ENCODE data around the gene MIOX.

The MIOX gene

DNA sequence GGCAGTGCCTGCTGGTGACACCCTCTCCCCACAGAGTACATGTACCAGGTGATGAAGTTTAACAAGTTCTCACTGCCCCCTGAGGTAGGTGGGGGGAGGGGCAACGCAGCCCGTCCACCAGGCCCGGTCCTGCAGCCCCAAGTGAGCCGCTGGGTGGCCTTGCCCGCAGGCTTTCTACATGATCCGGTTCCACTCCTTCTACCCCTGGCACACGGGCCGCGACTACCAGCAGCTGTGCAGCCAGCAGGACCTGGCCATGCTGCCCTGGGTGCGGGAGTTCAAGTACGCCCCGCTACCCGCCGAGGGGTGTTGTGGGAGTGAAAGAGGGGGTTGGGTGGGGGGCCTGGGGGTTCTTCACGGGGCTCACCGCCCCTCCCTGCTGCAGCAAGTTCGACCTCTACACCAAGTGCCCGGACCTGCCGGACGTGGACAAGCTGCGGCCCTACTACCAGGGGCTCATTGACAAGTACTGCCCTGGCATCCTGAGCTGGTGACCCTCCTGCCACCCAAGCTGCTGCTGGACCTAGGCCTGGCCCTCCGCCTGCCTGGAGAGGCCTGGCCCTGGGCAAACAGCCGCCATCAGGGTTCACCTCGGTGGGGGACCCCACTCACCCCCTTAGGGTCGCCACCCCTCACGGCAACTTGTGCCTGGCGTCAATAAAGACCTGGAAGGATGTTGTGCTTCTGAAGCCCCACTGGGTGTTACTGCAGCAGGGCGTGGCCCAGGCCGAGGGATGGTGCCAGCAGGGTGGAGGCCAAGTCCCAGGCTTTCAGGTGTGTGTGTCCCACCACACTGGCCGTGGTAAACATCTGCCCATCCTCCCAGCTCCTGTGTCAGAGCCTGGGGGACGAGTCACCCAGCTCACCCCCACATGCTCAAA is 2.9 kb downstream of the MIOX start:
- DNase-seq (ENCODE audit: low spot score) = no peak

DNA sequence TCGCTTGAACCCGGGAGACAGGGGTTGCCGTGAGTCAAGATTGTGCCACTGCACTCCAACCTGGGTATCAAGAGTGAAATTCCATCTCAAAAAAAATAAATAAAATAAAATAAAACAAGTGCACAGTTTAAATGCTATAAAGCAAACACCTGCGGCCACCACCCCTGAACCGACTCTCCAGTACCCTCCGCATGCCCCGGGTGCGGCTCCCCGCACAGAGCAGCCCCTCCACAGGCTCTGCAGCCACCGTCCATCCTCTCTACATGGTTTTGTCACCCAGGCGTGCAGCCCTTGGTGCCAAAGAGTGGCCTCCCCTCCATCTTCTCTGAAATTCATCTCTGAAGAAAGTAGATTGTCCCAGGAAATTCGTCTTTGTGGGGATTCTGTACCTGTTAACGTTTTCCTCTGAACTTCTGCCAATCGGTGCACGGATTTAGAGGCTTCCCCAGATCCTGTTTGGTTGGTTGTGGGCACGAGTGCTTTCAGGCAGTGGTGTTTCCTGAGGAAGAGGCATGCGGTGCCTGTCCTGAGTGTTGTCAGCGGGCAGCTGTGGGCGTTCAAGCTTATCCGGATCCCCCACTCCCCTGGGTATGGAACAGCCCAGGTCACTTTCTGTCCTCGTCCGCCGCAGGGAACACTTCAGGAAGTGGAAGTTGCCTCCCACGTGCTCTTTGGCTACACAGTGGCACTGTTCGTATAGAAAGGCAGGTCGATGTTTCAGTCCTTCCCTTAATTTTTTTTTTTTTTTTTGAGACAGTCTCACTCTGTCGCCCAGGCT is 4.1 kb downstream of the MIOX start:
- no peak for DNase-seq (ENCODE audit: low spot score)

DNA sequence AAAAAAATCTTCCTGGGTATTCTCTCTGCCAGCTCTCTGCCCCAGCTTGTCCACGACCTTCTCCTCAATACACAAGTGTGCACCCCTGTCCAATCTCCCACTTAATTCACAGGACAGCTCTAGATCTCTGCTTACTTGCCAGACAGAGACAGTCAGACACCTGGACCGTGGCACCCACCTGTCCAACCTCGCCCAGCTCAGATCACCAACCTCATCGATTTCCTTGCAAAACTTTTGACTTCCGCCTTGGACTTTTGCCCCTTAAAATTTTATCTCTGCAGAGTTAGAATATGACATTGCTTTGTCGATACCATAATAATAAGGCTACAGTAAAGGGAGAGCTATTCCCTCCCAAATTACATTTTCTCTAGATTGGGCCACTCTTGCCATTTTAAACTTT is 10.4 kb downstream of the MIOX start:
- no peak for DNase-seq (ENCODE audit: low spot score)

DNA sequence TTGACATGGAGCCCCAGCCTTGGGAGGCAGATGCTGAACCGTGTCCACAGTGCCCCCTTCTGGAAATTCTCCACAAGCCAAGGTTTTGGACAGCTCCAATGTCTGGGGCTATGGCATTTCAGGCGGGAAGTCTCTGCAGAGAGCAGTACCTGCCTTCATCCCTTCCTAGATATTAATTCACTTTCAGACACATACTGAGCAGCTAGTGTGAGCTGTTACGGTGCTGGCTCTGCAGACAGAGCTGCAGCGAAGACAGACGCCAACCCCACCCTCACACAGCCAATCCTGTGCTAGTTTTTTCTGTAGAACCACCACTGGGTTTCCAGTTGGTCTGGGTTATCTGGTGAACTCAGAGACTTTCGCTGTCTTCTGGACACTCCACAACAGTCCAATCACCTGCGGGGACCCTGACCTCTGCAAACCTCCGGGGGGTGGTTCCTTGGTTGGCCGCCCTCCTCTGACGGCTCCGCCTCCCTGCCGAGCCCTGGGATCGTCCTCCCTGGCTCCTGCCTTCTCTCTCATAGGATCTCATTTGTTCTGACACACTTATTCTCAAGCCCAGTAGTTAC is 11.7 kb downstream of the MIOX start:
- peak; percentile 81 for DNase-seq (ENCODE audit: low spot score)

DNA sequence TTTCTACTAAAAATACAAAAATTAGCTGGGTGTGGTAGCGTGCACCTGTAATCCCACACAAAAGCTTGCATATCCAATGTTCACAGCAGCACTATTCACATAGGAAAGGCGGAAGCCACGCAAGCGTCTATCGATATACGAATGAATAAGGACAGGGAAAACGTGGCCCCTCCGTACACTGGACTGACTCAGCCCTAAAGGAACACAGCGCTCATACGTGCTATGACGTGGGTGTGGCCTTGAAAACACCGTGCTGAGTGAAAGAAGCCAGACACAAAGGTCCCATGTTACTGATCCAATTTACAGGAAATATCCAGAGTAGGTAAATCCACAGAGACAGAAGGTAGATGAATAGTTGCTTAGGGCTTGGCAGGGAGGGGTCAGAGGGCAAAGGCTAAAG is 13.8 kb downstream of the MIOX start:
- no peak for DNase-seq (ENCODE audit: low spot score)

DNA sequence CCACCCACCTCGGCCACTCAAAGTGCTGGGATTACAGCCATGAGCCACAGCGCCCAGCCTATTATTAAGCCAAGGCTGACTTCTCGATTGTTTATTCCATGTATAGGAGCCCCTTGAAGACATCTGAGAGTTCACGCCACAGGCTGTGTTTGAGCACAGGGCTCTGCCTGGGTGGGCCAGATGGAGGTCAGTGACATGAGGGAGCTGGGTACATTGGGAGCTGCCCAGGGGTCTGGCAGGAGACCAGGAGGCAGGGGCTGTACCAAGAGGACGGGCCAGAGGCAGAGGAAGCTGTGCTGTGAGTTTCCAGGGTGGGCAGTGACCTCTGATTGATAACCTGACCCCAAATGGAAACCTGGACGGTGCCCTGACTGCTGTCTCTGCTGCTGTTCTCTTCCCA is 15.4 kb downstream of the MIOX start:
- no peak for DNase-seq (ENCODE audit: low spot score)

DNA sequence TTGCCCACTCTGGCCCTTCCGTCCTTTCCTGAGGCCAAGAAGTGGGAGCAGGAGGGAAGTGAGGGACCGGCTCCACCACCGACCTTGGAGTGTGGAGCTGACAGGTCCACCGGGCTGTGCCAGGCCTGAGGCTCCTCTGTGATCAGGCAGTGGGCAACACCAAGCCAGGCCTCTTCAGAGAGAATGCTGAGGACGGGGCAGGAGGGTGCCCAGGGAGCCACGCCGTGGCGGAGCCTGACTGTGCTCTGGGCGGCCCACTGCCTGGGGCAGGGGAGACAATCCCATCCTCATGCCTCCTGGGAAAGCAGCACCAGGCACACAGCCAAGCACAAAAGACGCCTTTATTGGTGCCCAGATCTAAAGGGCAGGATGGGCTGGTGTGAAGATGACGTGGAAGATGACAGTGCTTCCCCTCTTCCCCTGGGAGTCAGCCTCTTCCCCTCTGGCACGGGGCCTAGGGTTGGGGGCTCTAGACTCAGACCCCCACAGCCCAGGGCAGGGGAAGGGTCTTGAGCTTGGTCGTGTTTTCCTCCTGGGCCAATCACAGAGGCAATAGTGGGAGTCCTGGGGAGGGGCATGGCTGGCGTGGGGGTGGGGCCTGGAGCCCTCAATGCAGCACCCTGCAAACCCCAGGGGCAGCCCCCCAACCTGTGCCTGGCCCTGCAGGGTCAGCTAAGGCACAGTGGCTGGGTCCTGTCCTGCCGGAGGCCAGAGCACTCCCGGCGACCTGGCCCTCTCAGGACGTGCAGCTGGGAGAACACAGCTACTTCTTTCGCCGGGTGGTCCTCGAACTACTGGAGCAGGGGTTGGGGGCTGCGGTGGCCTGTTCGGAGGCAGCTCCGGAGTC is 16.2 kb downstream of the MIOX start:
- DNase-seq (ENCODE audit: low spot score) = no peak

DNA sequence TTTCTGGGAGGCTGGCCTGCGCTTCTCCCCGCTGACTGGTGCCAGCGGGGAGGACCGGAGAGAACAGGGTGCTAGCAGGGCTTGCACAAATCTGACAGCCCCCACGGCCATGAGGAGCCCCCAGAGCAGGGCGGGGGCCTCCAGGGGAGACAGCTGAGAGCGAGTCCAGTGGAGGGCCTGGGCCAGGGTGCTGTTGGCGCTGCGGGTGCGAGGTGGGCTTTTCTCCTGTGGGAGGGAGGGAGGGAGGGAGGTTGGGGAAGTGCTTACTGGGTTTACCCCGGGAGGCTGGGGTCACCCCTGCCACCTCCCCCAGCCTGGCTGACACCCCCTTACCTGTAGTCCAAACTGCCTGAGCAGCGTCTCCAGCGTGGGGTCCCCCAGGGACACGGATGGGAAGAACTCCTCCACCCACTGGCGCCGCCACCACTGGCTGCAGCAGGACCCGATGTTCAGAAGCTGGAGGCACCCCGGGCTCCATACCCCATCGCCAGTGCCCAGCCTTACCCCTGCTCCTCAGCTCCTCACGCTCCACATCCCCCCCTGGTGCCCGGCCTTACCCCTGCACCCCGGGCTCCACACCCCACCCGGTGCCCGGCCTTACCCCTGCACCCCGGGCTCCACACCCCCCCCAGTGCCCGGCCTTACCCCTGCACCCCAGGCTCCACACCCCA is 17.0 kb downstream of the MIOX start:
- DNase-seq (ENCODE audit: low spot score) = no peak

DNA sequence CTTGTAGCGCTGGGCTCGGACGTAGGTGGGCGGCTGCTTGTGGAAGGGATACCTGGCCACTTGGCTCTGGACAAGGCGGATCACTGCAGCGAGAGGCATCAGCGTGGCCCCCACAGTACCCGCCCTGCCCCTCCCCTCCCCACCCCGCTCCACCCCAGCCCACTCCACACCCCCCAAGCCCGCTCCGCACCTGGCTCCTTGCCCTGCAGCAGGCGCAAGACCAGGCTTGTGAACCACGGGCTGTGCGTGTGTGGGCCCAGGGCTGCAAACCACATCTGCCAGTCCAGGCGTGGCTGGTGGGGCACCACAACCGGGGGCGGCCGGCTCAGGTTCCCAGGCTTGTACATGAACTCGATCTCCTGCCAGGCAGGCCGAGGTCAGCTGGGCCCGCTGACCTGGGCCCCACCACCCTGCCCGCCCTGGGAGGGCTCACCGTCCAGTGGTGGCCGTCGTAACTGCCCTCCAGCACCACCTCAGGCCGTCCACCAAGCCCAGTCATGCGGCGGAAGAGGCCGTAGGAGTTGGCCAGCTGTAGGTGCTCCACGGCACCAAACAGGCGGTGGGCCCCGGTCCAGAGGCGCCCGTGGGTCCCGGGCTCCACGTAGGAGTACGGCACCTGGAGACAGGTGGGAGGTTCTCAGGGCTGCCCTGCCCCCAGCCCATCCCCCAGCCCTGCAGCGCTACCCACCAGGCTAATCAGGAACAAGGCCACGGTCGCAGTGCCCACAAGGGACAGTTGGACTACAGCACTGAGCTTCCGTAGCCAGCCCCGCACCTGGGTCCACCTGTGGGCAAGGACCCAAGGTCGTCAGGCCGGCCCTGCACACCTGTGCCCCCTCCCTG is 17.9 kb downstream of the MIOX start:
- no peak for DNase-seq (ENCODE audit: low spot score)

DNA sequence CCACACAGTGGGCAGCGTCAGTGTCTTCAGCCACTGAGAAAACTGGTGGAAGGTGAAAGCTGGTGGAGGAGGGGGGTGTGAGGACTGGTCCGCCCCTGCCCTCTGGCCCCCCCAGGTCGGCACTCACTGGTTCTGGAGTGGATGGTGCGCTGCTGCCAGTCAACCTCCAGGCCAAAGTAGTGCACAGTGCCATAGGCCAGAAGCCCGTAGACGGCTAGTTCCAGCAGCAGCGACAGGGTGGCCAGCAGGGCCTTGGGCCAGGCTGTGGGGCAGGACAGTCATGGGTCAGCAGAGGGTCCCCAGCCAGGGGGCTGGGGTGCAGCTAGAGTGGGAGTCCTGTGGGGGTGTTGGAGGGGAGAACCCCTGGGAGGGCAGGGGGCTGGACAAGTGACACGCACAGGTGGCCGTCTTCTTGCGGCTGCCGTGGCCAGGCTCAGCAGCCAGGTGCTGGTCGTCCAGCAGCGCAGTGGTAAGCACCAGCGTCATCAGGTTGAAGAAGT is 18.7 kb downstream of the MIOX start:
- DNase-seq (ENCODE audit: low spot score) = no peak

DNA sequence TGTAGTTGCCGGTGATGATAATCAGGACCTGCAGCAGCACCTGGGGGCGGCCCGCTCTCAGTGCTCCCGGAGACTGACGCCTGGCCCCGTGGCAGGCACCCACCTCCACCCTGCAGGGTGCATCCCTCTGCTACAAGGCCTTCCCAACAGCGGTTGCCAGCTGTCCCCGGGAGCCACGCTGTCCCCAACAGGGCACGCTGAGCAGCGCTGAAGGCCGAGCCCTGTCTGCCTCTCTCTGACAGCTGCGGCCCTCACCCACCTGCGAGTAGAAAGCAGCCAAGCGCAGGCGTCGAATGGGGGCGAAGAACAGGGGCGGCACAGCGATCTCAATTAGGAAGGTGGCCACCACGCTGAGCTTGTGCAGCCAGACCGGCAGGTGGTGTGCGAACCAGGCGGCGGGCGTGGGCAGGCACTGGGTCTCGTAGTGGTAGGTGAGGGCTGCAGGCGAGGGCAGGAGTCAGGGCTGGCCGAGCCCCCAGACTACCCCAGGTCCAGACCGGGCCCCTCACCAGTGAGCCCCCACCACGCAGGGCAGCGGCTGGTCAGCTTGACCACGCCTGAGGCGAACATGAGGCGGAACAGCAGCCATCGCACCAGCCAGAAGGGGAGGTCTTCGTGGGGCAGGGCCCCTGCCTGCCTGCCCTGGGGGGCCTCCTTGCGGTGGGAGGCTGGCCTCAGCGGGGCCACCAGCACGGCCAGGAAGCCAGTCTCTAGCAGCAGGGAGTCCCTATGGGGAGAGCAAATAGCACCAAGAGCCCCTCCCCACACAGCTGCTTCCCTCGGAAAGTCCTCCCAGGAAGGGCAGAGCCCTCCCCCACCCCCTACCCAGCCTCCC is 19.3 kb downstream of the MIOX start:
- no peak for DNase-seq (ENCODE audit: low spot score)

DNA sequence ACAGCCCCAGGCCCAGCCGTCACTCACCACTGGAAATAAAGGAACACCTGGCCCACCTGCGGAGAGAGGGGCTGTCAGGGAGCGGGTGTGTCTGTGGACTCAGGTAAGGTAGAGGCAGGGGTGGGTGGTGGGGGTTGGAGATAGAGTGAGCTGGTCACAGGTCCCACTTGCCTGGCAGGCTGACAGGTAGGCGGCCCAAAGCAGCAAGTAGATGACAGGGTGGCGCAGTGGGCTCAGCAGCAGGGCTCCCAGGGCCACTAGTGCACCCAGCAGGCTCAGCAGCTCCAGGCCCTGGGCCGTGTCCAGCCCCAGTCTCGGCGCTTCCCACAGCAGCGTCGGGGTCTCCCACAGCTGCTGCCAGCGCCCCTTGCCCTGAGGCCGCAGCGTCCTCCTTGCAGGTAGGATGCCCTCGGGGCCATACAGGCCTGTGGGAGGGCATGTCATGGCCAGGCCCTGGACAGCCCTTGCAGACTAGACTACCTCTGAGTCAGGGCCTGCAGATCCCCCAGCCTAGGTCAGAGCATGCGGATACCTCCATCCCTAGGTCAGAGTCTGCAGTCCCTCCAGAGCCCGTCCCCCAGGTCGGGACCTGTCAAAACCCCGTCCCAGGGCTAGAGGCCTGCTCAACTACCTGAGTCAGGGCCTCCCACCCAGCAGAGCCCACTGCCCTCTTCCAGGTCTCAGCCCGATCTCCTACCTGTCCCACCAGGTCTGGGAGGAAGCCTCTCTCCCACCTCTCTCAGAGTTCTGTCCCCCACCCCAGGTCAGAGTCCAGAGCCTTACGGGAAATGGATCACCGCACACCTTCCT is 20.2 kb downstream of the MIOX start:
- DNase-seq (ENCODE audit: low spot score) = no peak

DNA sequence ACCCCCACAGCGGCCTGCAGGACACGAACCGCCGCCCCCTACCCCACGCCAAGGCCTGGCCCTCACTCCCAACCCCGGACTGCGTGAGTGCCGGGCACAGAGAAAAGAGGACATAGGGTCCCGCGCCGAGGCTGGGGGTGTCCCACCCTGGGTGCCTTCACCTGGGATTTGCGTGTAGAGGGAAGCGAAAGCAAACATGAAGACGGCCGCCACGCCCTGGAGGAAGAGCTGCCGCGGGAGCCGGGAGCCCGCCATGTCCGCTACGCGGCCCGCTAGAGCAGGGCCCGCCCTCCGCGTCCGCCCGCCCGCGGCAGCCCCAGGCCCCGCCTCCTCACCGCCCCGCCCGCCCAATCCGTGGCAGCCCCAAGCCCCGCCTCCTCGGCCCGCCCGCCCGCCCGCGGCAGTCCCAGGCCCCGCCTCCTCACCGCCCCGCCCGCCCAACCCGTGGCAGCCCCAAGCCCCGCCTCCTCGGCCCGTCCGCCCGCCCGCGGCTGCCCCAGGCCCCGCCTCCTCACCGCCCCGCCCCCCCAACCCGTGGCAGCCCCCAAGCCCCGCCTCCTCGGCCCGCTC is 20.8 kb downstream of the MIOX start, which contains the start of gene LMF2:
Gene LMF2, minus strand, starts transcription at position 282 of the 570 bp plus-strand sequence. Its CDS starts 27 bp downstream, at position 255.
- peak; percentile 73 for DNase-seq (ENCODE audit: low spot score)

DNA sequence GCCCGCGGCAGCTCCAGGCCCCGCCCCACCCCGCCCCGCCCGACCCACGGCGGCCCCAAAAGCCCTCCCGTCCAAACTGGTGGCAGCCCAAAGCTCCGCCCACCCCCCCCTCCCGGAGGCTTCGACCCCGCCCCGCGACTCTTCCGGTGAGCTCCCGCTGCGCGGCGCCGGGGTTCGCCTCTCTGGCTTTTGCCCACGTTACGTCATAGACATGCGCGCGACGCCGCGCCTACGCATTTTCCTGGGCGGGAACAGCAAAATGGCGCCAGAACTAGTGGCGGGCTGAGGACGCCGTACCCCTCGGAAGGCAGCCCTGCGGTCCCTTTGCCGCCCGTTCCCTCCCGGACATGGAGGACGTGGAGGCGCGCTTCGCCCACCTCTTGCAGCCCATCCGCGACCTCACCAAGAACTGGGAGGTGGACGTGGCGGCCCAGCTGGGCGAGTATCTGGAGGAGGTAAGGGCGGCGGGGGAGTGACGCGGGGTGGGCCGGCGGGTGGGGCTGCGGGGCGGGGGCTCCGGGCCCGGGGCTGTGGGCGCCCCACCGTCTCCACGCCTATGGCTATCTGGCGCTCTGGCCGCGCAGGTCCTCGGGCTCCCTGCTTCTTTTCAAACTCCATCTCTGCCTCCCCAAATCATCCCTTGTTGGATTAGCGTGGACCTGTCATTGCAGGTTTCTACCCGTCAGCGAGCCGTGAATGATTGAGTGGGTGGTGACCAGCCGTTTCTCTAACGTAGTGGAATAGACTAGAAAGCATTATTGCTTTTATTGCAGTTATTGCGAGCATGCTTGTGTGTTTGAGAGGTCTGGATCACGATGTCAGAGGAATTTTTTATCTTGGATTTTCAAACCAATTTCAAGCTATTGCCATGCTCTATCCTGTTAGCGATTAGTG is 21.6 kb downstream of the MIOX start, which contains the start of gene NCAPH2:
Gene NCAPH2, plus strand, starts transcription at position 234 of the 894 bp plus-strand sequence. Its CDS starts 114 bp downstream, at position 348.
- peak; percentile 96 for DNase-seq (ENCODE audit: low spot score)

DNA sequence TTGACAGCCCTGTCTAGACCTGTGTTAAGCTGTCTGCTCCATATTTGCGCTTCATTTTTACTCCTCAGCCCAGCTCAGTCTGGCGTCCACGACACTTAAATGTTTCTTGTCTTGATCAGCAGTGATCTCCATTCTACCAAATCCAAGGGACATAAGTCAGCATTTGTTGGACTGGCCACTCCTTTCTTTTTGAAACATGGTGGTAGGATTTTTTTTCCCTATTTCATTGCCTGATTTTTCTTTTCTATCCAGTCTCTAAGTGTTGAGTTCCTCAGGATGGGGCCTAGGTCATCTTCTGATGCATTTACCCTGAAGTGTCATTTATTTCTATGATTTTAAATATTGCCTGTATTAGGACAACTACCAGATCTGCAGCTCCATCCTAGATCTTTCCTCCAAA is 22.2 kb downstream of the MIOX start:
- no peak for DNase-seq (ENCODE audit: low spot score)

DNA sequence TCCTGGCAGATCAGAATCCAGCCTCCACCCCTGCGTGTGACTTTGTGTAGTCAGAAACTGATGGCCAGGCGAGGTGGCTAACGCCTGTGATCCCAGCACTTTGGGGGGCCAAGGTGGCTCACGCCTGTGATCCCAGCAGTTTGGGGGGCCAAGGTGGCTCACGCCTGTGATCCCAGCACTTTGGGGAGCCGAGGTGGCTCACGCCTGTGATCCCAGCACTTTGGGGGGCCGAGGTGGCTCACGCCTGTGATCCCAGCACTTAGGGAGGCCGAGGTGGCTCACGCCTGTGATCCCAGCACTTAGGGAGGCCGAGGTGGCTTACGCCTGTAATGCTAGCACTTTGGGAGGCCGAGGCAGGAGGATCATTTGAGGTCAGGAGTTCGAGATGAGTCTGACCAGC is 26.5 kb downstream of the MIOX start:
- DNase-seq (ENCODE audit: low spot score) = no peak

Measured in SK-N-DZ (cell line).